ENCODE measurements around the gene DRG2. TPM values are rescaled to one million over a fixed set of nuclear protein-coding genes. Genes with fewer than 3 reads are reported as not detected.

Gene DRG2
- total and polyA plus RNA-seq, 7 donors = 25.0 to 37.3 (median 33.2) TPM

DNA sequence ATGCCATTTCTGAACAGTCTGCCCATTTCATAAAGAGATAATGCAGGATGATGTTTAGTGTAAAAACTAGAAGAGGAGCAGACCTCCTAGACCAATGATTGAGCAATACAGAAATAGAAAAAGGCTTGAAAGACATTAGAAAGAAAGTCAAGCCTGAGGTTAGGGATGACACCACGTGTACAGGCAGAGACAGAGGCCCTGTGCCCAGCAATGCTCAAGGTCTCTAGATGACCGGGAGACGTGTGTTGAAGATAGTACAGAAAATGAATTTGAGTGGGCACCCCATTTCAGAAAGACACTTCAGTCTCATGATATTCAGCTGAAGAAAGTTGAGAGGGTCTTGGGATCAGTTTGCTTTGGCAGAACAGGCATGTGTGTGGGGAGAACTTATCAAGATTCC is 43.1 kb upstream of the DRG2 start:
- no peak for DNase-seq
- peaks cover 0 to 33% (median 4%) of the 10 kb centered on the region in 4 donors for H3K36me3 ChIP-seq
- peaks cover 0 to 26% (median 21%) of the 10 kb centered on the region in 4 donors for H3K4me1 ChIP-seq
- WGBS, 2 donors = 91 to 93% methylated on average over 3 of the region's 3 CpGs
- intact Hi-C loops (cut with DNase I) = no loop called here
- no peak overlapping the region for H3K27ac ChIP-seq
- H3K27me3 ChIP-seq = no peaks in the 10 kb centered on the region
- H3K9me3 ChIP-seq = no peaks in the 10 kb centered on the region
- TF ChIP-seq, protein P1, sequence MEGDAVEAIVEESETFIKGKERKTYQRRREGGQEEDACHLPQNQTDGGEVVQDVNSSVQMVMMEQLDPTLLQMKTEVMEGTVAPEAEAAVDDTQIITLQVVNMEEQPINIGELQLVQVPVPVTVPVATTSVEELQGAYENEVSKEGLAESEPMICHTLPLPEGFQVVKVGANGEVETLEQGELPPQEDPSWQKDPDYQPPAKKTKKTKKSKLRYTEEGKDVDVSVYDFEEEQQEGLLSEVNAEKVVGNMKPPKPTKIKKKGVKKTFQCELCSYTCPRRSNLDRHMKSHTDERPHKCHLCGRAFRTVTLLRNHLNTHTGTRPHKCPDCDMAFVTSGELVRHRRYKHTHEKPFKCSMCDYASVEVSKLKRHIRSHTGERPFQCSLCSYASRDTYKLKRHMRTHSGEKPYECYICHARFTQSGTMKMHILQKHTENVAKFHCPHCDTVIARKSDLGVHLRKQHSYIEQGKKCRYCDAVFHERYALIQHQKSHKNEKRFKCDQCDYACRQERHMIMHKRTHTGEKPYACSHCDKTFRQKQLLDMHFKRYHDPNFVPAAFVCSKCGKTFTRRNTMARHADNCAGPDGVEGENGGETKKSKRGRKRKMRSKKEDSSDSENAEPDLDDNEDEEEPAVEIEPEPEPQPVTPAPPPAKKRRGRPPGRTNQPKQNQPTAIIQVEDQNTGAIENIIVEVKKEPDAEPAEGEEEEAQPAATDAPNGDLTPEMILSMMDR (IDR thresholded peaks at IDR 0.05) = no peak
- TF ChIP-seq EP300 (IDR thresholded peaks at IDR 0.05) = no peak
- no peak for TF ChIP-seq POLR2AphosphoS5 (IDR thresholded peaks at IDR 0.05)
- TF ChIP-seq POLR2A (IDR thresholded peaks at IDR 0.05) = no peak
- no peak overlapping the region for H3K4me3 ChIP-seq

DNA sequence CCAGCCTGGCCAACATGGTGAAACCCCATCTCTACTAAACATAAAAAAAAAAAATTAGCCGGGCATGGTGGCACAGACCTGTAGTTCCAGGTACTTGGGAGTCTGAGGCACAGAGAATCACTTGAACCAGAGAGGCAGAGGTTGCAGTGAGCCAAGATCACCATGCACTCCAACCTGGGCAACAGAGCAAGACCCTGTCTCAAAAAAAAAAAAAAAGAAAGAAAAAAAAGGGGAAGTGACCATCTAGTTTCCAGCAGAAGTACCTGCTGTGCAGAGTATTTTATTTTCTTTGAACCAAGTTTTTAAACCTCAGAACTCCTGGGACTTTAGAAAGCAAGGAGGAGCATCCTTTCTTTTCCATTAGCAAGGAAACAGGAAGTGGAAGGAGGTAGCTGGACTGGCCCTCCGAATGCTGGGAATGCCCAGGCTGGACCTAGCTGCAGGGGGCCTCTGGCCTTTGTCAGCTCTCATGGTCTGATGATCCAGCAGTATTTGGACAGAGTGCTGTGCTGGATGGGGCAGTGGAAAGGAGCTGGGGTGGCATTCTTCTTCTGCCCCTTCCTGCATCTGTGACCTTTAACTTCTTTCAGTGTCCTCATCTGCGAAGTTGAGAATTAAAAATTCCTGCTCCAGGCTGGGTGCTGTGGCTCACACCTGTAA is 41.9 kb upstream of the DRG2 start:
- DNase-seq = no peak
- Histone ChIP-seq H3K27me3 (no peaks in the 10 kb centered on the region), H3K27ac (no peak overlapping the region), H3K4me3 (no peak overlapping the region), H3K36me3 (peaks cover 0 to 33% (median 4%) of the 10 kb centered on the region in 4 donors), H3K4me1 (peaks cover 0 to 16% (median 10%) of the 10 kb centered on the region in 4 donors), H3K9me3 (no peaks in the 10 kb centered on the region)
- WGBS, 2 donors = 88 to 93% methylated on average over 3 of the region's 3 CpGs
- intact Hi-C loops (cut with DNase I) = no loop called here
- TF ChIP-seq POLR2AphosphoS5 (IDR thresholded peaks at IDR 0.05) (no peak), POLR2A (IDR thresholded peaks at IDR 0.05) (no peak), EP300 (IDR thresholded peaks at IDR 0.05) (no peak)
- TF ChIP-seq, protein P1 (IDR thresholded peaks at IDR 0.05) = no peak

DNA sequence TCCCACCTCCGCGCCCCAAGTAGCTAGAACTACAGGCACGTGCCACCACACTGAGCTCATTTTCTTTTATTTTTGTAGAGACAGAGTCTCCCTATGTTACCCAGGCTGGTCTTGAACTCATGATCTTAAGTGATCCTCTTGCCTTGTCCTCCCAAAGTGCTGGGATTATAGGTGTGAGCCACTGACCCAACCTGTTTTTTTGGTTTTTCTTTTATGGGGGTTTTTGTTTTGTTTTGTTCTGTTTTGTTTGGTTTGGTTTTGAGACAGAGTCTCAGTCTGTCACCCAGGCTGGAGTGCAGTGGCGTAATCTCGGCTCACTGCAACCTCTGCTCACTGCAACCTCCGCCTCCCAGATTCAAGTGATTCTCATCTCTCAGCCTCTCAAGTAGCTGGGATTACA is 32.2 kb upstream of the DRG2 start:
- no peaks in the 10 kb centered on the region for H3K4me1 ChIP-seq
- no peaks in the 10 kb centered on the region for H3K27me3 ChIP-seq
- H3K36me3 ChIP-seq = peaks cover 10 to 71% (median 21%) of the 10 kb centered on the region in 4 donors
- TF ChIP-seq POLR2AphosphoS5 (IDR thresholded peaks at IDR 0.05) (no peak), EP300 (IDR thresholded peaks at IDR 0.05) (no peak), POLR2A (IDR thresholded peaks at IDR 0.05) (no peak)
- TF ChIP-seq, protein P1 (IDR thresholded peaks at IDR 0.05) = no peak
- no peak overlapping the region for H3K27ac ChIP-seq
- H3K9me3 ChIP-seq = no peaks in the 10 kb centered on the region
- 91 to 96% methylated on average over 6 of the region's 6 CpGs for WGBS, 2 donors
- intact Hi-C loops (cut with DNase I) = no loop called here
- DNase-seq = no peak
- no peak overlapping the region for H3K4me3 ChIP-seq

DNA sequence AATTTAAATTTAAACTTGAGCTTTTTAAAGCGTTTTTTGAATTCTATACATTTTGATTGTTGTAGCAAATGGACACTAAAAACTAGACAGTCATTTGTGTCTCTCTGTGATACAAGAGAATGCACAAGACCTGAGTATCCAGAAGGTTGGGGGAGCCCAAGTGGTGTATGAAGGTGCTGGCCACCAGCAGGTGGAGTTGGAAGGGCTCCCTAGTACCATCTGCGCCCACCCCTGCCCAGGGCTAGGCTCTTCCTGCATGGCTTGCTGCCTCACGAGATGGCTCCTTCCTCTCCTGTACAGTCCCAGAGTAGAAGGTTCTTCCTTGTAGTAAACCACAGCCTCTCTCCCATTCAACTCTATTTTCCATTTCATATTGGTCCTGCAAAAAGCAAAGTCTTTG is 31.5 kb upstream of the DRG2 start:
- no peak overlapping the region for H3K4me3 ChIP-seq
- 86 to 89% methylated on average over 3 of the region's 3 CpGs for WGBS, 2 donors
- DNase-seq = no peak
- H3K36me3 ChIP-seq = peaks cover 10 to 77% (median 23%) of the 10 kb centered on the region in 4 donors
- H3K9me3 ChIP-seq = no peaks in the 10 kb centered on the region
- TF ChIP-seq EP300 (IDR thresholded peaks at IDR 0.05) = no peak
- no peak for TF ChIP-seq POLR2AphosphoS5 (IDR thresholded peaks at IDR 0.05)
- no peak for TF ChIP-seq POLR2A (IDR thresholded peaks at IDR 0.05)
- TF ChIP-seq, protein P1 (IDR thresholded peaks at IDR 0.05) = no peak
- intact Hi-C loops (cut with DNase I) = no loop called here
- H3K27me3 ChIP-seq = no peaks in the 10 kb centered on the region
- no peaks in the 10 kb centered on the region for H3K4me1 ChIP-seq
- H3K27ac ChIP-seq = no peak overlapping the region

DNA sequence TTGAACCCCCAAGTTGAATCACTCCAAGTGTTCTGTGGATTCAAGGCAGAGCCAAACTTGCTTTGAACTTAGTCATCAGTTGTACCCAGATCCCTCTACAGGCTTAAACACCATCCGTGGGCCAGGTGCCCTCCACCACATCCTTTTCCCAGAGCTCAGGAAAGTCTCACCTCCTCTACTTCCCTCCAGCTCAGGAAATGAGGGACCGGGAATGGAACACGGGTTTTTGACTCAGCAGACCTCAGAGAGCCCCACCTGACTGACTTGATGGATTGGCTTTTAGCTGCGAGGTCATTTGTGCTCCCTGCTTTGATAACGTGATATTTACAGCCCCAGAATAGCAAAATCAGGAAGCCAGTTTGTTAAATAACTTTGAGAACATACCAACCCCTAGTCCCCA is 28.5 kb upstream of the DRG2 start:
- Histone ChIP-seq H3K4me3 (no peak overlapping the region), H3K27me3 (no peaks in the 10 kb centered on the region), H3K9me3 (no peaks in the 10 kb centered on the region), H3K36me3 (peaks cover 4 to 93% (median 31%) of the 10 kb centered on the region in 4 donors), H3K27ac (no peak overlapping the region), H3K4me1 (no peaks in the 10 kb centered on the region)
- no peak for DNase-seq
- TF ChIP-seq, protein P1 (IDR thresholded peaks at IDR 0.05) = no peak
- no peak for TF ChIP-seq POLR2AphosphoS5 (IDR thresholded peaks at IDR 0.05)
- TF ChIP-seq POLR2A (IDR thresholded peaks at IDR 0.05) = no peak
- TF ChIP-seq EP300 (IDR thresholded peaks at IDR 0.05) = no peak
- intact Hi-C loops (cut with DNase I) = no loop called here
- 75 to 79% methylated on average over 5 of the region's 5 CpGs for WGBS, 2 donors
